Peyer's patch (tissue), 4 donors: Measurements from ENCODE around the gene ROBO2. TPM values are rescaled to one million over a fixed set of nuclear protein-coding genes. Genes with fewer than 3 reads are reported as not detected.

ENCODE experiments used
- DNase-seq, 3 donors: peaks; one replicate each; pipeline ENCODE4 v3.0.0-alpha.2; 2017 to 2019
- H3K27ac ChIP-seq, 4 donors: fragments of 200-600 bp; sonication (generic); one replicate each; pipeline ENCODE4 v1.5.1; 2016 to 2019
- H3K27me3 ChIP-seq, 2 donors: fragments of 200-600 bp; sonication (generic); one replicate each; pipeline ENCODE4 v1.5.1; 2019
- H3K36me3 ChIP-seq, 3 donors: fragments of 200-600 bp; sonication (generic); one replicate each; pipeline ENCODE4 v1.5.1; 2016 to 2019
- H3K4me1 ChIP-seq, 4 donors: fragments of 200-600 bp; sonication (generic); one replicate each; pipeline ENCODE4 v1.5.1; 2016 to 2019
- H3K4me3 ChIP-seq, 4 donors: fragments of 200-600 bp; sonication (generic); 1 replicate in 3 of 4; 2 replicates in 1 of 4; pipeline ENCODE4 v1.5.1; 2016 to 2019; ENCODE audit warnings: mild to moderate bottlenecking in 1 of 4
- H3K9me3 ChIP-seq, 4 donors: fragments of 200-600 bp; sonication (generic); one replicate each; pipeline ENCODE4 v1.5.1; 2016 to 2019; ENCODE audit warnings: mild to moderate bottlenecking in 1 of 4
- POLR2A ChIP-seq, 2 donors: fragments of 450-650 bp; IDR thresholded peaks; one replicate each; pipeline ENCODE4 v1.5.1; 2017; ENCODE audit warnings: antibody characterized with exemption in 2 of 2, mild to moderate bottlenecking in 2 of 2, moderate library complexity in 2 of 2
- total RNA-seq, 4 donors: library from RNA; depleted of rRNA; stranded (reverse); fragments of >200 nt; gene quantifications; one replicate each; pipeline ENCODE4 v1.1.0, GENCODE V29; 2016
- TF ChIP-seq, protein P1 (sequence below), 6 experiments: fragments of 450-650 bp in 4 of 6; fragments of 200-600 bp in 2 of 6; sonication (generic) in 1 of 6; IDR thresholded peaks; one replicate each; pipeline ENCODE4 v1.5.1; 2017 to 2019; ENCODE audit warnings: antibody characterized with exemption in 6 of 6, mild to moderate bottlenecking in 3 of 6, moderate library complexity in 1 of 6

The ROBO2 gene
- total RNA-seq, 4 donors from 2014 or later, result 1.1 to 5.4 (median 3.4) TPM

- no peak for DNase-seq
- H3K27me3 ChIP-seq, result no peaks in the 10 kb centered on the region
- no peaks in the 10 kb centered on the region for H3K36me3 ChIP-seq
- TF ChIP-seq, protein P1, sequence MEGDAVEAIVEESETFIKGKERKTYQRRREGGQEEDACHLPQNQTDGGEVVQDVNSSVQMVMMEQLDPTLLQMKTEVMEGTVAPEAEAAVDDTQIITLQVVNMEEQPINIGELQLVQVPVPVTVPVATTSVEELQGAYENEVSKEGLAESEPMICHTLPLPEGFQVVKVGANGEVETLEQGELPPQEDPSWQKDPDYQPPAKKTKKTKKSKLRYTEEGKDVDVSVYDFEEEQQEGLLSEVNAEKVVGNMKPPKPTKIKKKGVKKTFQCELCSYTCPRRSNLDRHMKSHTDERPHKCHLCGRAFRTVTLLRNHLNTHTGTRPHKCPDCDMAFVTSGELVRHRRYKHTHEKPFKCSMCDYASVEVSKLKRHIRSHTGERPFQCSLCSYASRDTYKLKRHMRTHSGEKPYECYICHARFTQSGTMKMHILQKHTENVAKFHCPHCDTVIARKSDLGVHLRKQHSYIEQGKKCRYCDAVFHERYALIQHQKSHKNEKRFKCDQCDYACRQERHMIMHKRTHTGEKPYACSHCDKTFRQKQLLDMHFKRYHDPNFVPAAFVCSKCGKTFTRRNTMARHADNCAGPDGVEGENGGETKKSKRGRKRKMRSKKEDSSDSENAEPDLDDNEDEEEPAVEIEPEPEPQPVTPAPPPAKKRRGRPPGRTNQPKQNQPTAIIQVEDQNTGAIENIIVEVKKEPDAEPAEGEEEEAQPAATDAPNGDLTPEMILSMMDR (IDR thresholded peaks at IDR 0.05), result no peak
- TF ChIP-seq POLR2A (IDR thresholded peaks at IDR 0.05), result no peak
- H3K4me1 ChIP-seq, result no peaks in the 10 kb centered on the region
- H3K4me3 ChIP-seq, result no peak overlapping the region
- H3K9me3 ChIP-seq, result no peaks in the 10 kb centered on the region
- no peak overlapping the region for H3K27ac ChIP-seq
Observed at GRCh38 chr3:77001062-77001701, 38.7 kb upstream of the ROBO2 start.

DNA sequence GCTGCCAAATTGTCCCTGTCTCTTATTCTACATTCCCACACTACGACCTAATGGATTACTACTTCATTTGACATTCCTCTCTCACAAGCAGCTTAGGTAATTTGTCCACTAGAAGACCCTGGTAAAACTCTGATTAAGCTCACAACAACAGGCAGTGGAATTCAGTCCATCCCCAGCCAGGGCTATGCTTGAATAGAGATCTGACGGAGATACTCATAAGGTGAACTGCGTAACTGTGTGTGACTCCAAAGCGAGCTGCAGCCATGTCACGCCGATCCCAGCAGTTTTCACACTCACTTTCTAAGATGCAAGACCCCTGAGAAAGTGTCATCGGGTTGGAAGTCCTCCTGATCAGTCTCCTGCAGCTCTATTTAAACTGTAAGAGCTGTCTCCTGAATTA is 25.7 kb upstream of the ROBO2 start:
- H3K4me3 ChIP-seq, result no peak overlapping the region
- H3K4me1 ChIP-seq, result no peaks in the 10 kb centered on the region
- no peak for TF ChIP-seq POLR2A (IDR thresholded peaks at IDR 0.05)
- TF ChIP-seq, protein P1 (IDR thresholded peaks at IDR 0.05), result no peak
- DNase-seq, result no peak
- no peaks in the 10 kb centered on the region for H3K27me3 ChIP-seq
- no peaks in the 10 kb centered on the region for H3K9me3 ChIP-seq
- no peaks in the 10 kb centered on the region for H3K36me3 ChIP-seq
- no peak overlapping the region for H3K27ac ChIP-seq

DNA sequence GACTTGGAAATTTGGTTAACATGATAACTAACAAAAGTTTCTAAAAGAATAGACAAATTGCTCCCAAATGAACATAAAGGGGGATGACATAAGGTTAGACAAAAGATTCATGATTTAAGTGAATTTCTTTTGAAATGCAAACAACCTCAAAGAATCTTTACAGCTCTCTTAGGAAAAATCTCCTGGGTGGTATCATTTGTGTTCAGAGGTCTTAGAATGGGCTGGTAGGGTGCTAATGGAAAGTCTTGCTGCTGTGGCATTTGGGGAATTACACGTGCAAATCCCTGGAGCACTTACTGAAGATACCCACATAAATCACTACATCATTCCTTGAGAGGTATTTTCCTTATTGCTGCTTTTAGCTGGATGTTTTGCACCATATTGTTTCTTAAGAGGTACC is 14.4 kb upstream of the ROBO2 start:
- H3K27me3 ChIP-seq, result no peaks in the 10 kb centered on the region
- H3K4me3 ChIP-seq, result no peak overlapping the region
- TF ChIP-seq, protein P1 (IDR thresholded peaks at IDR 0.05), result no peak
- TF ChIP-seq POLR2A (IDR thresholded peaks at IDR 0.05), result no peak
- H3K36me3 ChIP-seq, result no peaks in the 10 kb centered on the region
- H3K27ac ChIP-seq, result no peak overlapping the region
- no peaks in the 10 kb centered on the region for H3K9me3 ChIP-seq
- no peaks in the 10 kb centered on the region for H3K4me1 ChIP-seq
- no peak for DNase-seq

DNA sequence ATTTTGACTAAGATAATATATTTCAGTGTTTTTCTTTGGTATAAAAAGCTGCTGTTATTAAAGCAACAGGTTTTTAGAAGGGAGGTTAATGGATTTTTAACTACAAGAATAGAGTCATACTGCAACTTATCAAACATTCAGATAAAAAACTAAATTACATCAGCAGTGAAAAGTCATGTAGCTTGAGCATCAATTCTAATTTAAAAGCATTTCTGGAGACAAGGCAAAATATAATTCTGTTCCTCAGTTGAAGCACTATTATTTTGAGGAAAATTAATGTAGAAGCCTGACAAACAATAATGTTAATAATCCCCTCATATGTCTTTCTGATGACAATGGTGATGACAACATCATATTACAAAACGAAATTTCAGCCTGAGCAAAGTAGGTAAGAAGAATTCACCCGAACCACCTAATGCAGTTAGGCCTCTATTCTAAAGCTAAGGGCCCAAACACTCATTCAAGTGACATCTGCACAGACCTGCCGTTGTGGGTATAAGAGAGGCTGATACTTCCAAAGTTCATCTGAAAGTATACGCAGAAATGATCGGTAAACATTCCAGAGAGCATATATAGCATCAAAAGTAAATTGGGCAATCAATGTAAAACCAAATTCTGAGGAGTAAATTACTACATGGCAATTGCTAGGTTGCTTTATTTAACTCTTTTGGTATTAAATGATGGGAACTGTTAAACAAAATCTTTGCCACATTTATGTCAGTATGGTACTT is 12.8 kb upstream of the ROBO2 start:
- no peaks in the 10 kb centered on the region for H3K9me3 ChIP-seq
- no peak for TF ChIP-seq POLR2A (IDR thresholded peaks at IDR 0.05)
- TF ChIP-seq, protein P1 (IDR thresholded peaks at IDR 0.05), result no peak
- no peaks in the 10 kb centered on the region for H3K27me3 ChIP-seq
- DNase-seq, result no peak
- H3K27ac ChIP-seq, result no peak overlapping the region
- H3K4me3 ChIP-seq, result no peak overlapping the region
- H3K36me3 ChIP-seq, result no peaks in the 10 kb centered on the region
- no peaks in the 10 kb centered on the region for H3K4me1 ChIP-seq

DNA sequence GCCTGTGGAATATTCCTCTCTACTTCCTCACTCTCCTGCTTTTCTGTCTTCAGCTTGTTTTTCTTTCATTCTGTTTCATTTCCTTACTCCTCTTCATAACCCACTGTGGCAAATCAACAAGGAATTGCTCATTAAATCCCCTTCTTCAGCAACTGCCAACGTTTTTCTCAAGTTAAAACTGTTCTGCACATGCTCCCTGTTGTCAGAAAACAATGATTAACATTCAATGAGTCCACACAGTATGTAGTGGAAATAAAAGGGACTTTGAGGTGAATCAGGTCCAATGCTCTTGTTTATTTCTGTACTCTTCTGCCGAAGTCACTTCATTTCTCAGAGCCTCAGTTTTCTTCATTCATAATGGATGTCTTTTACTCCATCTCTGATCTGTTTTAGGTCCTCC is 11.9 kb upstream of the ROBO2 start:
- DNase-seq, result no peak
- TF ChIP-seq POLR2A (IDR thresholded peaks at IDR 0.05), result no peak
- TF ChIP-seq, protein P1 (IDR thresholded peaks at IDR 0.05), result no peak
- no peaks in the 10 kb centered on the region for H3K36me3 ChIP-seq
- H3K9me3 ChIP-seq, result no peaks in the 10 kb centered on the region
- H3K27ac ChIP-seq, result no peak overlapping the region
- no peak overlapping the region for H3K4me3 ChIP-seq
- no peaks in the 10 kb centered on the region for H3K27me3 ChIP-seq
- no peaks in the 10 kb centered on the region for H3K4me1 ChIP-seq
